DMS53 (cell line): ENCODE results near the gene RPL26.

Source experiments
- DNase-seq: peaks from one replicate; lab custom pipeline; 2025; lab: John Stamatoyannopoulos, UW

Gene RPL26

GRCh38 chr17:8383143-8383822 lies at the start of gene RPL26:
TSS of gene RPL26 (minus strand) at chr17:8383193. CDS start at chr17:8382310, 883 bp downstream.
- DNase-seq: peak; percentile 100

GRCh38 chr17:8430966-8431365 lies 48.0 kb upstream of the RPL26 start:
- DNase-seq: no peak

DNA sequence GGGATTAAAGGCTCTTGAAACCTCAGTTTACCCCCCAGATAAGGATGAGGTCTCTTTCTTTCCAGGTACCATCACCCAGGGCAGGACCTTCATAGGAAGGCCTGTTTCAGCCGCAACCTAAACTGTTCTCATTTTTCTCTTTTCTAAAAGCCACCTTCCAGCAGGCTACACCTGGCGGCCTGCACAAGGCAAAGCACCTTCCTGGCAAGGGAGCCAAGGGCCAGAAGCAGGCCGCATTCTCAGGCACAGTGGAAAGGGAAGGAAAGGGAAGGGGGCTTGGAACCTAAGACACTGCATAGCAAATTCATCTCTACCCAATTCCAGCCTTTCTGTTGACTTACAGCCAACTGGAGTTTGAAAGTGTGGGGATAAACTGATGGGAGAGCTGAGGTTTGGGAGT lies 43.8 kb upstream of the RPL26 start:
- DNase-seq: no peak

- peak; percentile 21 for DNase-seq
Observed at GRCh38 chr17:8426094-8426720, 43.2 kb upstream of the RPL26 start.

DNA sequence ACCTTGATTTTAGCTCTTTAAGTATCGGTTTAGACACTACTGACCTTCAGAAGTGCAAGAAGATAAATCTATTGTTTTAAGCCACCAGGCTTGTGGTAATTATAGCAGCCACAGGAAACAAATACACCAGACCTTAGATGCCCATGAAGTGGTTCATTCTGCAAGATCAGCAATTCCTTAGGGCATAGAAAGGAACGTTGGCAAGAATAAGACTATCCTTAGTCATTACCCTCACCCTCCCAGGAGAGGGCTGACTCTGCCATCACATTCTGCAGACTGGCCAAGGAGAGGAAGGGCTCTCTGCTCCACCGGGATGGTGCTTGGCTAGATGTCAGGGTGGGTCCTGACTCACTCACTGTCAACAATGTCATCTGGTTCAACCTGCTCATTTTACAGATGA lies 38.6 kb upstream of the RPL26 start:
- no peak for DNase-seq

- peak; percentile 94 for DNase-seq
Observed at GRCh38 chr17:8420041-8420934, 37.3 kb upstream of the RPL26 start.

DNA sequence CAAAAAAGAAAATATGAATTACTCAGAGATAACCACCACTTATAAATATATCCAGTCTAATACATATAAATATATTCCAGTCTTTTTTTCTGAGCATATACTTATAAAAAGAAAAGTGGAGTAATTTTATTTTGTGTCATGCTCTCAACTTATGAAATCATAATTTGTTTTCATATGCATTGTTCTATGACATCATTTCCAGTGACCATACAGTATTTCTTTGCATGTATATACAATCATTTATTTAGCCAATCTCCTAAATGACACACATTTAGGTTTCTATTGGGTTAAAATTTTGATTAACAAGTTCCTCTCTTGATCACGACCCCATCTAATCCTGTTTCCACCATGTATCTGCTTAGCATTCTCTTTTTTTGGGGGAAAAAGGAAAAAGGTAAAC lies 36.3 kb upstream of the RPL26 start:
- DNase-seq: no peak

GRCh38 chr17:8418471-8418870 lies 35.5 kb upstream of the RPL26 start:
- DNase-seq: no peak

DNA sequence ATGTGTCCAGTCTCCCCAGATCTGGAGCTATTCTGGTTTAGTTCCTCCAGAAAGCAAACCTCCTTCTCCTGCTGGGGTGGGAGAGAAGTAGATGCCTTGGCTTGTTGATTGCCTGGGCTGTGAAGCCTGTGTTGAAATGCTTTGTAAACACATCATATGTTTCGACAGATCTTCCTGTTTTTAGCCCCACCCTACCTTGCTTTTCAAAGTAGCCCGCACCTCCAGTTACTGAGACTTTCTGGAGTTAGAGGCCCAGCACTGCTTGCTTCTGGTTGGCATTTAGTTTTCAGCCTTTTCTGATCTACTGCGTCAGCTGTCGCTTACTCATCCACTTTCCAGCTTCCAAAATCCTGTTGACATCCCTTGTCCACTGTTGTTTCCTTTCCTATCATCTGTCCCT lies 34.8 kb upstream of the RPL26 start:
- no peak for DNase-seq

DNA sequence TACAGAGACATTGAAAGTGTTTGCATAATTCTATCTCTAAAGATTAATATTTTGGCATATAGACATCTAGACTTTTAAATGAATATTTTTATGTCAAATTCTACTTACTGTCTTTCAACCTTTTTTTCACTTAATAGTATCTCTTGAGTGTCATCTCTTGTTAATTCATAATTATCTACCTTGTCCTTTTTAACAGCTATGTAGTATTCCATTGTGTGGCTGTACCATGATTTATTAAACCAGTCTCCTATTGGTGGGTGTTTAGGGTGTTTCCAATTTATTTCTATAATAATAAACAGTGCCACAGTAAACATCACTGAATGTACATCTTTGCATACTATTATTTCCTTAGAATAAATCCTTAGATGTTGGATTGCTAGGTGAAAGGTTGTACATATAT lies 30.9 kb upstream of the RPL26 start:
- no peak for DNase-seq

DNA sequence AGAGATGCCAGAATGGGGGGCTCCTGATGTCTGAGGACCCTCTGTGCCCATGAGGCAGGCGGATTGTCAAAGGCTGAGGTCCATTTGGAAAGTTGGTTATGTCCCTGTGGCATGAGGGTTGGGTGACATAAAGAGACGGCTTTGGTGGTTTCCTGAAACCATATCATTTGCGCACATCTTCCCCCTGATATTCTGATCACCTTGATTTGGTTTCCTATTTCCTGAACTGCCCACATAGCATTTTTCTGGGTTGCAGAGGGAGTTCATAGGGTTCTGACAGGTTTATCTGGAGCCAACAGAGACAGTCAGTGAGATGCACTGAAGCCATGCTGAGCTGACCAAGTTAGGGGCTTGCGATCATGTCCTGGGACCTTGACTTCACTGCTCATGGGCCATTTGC lies 30.3 kb upstream of the RPL26 start:
- no peak for DNase-seq

GRCh38 chr17:8412089-8412488 lies 29.1 kb upstream of the RPL26 start:
- DNase-seq: no peak

GRCh38 chr17:8410883-8411238 lies 27.9 kb upstream of the RPL26 start:
- DNase-seq: no peak

- DNase-seq: peak; percentile 96
Observed at GRCh38 chr17:8409966-8410882, 27.2 kb upstream of the RPL26 start.

DNA sequence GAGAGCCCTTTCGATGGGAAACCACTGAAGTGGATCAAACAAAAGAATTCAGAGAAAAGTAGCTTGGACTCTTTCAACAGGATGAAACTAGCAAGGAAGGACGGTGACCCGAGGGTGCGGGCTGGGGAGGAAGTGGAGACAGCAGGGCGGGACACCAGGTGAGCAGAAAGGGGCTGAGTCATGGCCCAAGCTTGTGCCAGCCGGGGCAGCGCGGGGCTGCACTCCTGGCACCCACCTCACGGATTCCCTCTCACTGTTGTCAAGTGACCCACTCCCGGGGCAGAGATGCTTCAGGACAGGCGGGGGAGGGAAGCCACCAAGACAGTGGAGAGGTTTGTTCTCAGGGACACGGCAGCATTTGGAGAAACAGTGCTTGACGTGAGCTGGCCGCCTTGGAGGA lies 25.4 kb upstream of the RPL26 start:
- peak; percentile 95 for DNase-seq

GRCh38 chr17:8406174-8406573 lies 23.2 kb upstream of the RPL26 start:
- no peak for DNase-seq

GRCh38 chr17:8405499-8406016 lies 22.6 kb upstream of the RPL26 start:
- DNase-seq: no peak

DNA sequence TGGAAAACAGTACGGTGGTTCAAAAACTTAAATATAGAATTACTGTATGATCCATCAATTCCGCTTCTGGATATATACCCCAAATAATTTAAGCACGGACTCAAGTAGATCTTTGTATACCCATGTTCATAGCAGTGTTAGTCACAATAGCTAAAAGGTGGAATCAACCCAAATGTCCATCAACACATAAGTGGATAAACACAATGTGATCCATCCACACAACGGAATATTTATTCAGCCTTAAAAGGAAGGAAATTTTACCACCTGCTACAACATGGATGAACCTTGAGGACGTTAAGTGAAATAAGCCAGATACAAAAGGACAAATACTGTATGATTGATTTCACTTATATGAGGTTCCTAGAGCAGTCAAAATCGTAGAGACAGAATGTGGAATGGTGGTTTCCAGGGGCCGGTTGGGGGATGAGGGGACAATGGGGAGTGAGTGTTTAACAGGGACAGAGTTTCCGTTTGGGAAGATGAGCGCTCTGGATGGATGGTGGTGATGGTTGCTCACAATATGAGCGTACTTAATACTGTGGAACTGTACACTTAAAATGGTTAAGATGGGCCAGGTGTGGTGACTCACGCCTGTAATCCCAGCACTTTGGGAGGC lies 20.0 kb upstream of the RPL26 start:
- DNase-seq: peak; percentile 32

GRCh38 chr17:8401107-8401506 lies 18.1 kb upstream of the RPL26 start:
- no peak for DNase-seq

- no peak for DNase-seq
Observed at GRCh38 chr17:8398980-8399379, 16.0 kb upstream of the RPL26 start.

- DNase-seq: peak; percentile 81
Observed at GRCh38 chr17:8397636-8398035, 14.6 kb upstream of the RPL26 start, which contains the start of gene RNF222. TSS of gene RNF222 (minus strand) at chr17:8397827. CDS start at chr17:8393461, 4,366 bp downstream.
